GM12878 (cell line): ENCODE data around the gene PCED1B. TPM values are rescaled to one million over a fixed set of nuclear protein-coding genes. Genes with fewer than 3 reads are reported as not detected.

Experiments
- ATAC-seq: fragments of 200-7000 bp; cut with Tn5 transposase; 3 replicates; pipeline ENCODE4 v1.9.1; 2020; ENCODE audit warnings: mild to moderate bottlenecking, moderate library complexity
- BruUV-seq: library from RNA; stranded (reverse); fragments of 400-500 nt; replicated peaks from 2 replicates; lab custom pipeline; 2021; lab: Mats Ljungman, UMichigan
- CTCF ChIA-PET: fragments of 300-600 bp; sonication (Branson Sonifier 250); formaldehyde crosslinking; extraction: SDS; loops from one replicate; lab custom pipeline; 2021; ENCODE audit warnings: inconsistent platforms; lab: Yijun Ruan, JAX
- POLR2A ChIA-PET: fragments of 350-600 bp; formaldehyde crosslinking; extraction: SDS; loops from one replicate; lab custom pipeline; 2021; ENCODE audit warnings: inconsistent platforms; lab: Charles Lee
- RAD21 ChIA-PET: fragments of 300-600 bp; sonication (Branson Sonifier 250); formaldehyde crosslinking; loops from one replicate; lab custom pipeline; 2023; ENCODE audit warnings: antibody characterized with exemption; ENCODE audit not compliant: unreplicated experiment; lab: Charles Lee
- SMC1A ChIA-PET: fragments of 300-600 bp; sonication (Branson Sonifier 250); formaldehyde crosslinking; loops from one replicate; lab custom pipeline; 2023; ENCODE audit not compliant: unreplicated experiment, uncharacterized antibody; lab: Charles Lee
- DNase-seq: peaks from one replicate; pipeline ENCODE4 v3.0.0-alpha.2; 2011; ENCODE audit warnings: low read depth, low spot score
- FAIRE-seq: peaks from 3 replicates; lab custom pipeline; 2011; peaks lifted over from hg19 to GRCh38; lab: Jason Lieb, UNC
- H2AFZ ChIP-seq: 2 replicates; pipeline ENCODE4 v1.6.0; 2011; ENCODE audit warnings: low read depth, low read length, control low read depth; ENCODE audit not compliant: control insufficient read depth
- H3K27ac ChIP-seq: 2 replicates; pipeline ENCODE4 v1.5.1; 2011; ENCODE audit warnings: control low read depth; ENCODE audit not compliant: control insufficient read depth, insufficient read depth
- H3K27me3 ChIP-seq, 2 experiments: replicated peaks in 1 of 2; 2 replicates each; pipeline versions ENCODE4 v1.6.0 to v1.6.1; 2011; ENCODE audit warnings: low read length in 1 of 2; ENCODE audit not compliant: control insufficient read depth in 2 of 2, insufficient read depth in 2 of 2
- H3K36me3 ChIP-seq, 2 experiments: 2 replicates each; pipeline ENCODE4 v1.5.1; 2011; ENCODE audit warnings: low read length in 1 of 2; ENCODE audit not compliant: control insufficient read depth in 2 of 2, insufficient read depth in 2 of 2
- H3K4me1 ChIP-seq: 2 replicates; pipeline ENCODE4 v1.6.1; 2011; ENCODE audit warnings: mild to moderate bottlenecking, low read length, moderate library complexity, mixed read lengths; ENCODE audit not compliant: control insufficient read depth, insufficient read depth
- H3K4me2 ChIP-seq: 2 replicates; pipeline ENCODE4 v1.6.0; 2011; ENCODE audit warnings: control low read depth; ENCODE audit not compliant: control insufficient read depth, insufficient read depth
- H3K4me3 ChIP-seq: fragments of 200-600 bp; sonication (generic); 2 replicates; pipeline ENCODE4 v1.5.1; 2016
- H3K79me2 ChIP-seq: 2 replicates; pipeline ENCODE4 v1.6.0; 2011; ENCODE audit warnings: low read length; ENCODE audit not compliant: control insufficient read depth, insufficient read depth
- H3K9ac ChIP-seq: 2 replicates; pipeline ENCODE4 v1.8.0; 2011; ENCODE audit warnings: low read length, control low read depth, mixed read lengths; ENCODE audit not compliant: control insufficient read depth, insufficient read depth
- H3K9me3 ChIP-seq: replicated peaks from 3 replicates; pipeline ENCODE4 v1.5.1; 2011; ENCODE audit warnings: mild to moderate bottlenecking, low read length; ENCODE audit not compliant: control insufficient read depth, insufficient read depth
- H4K20me1 ChIP-seq: 2 replicates; pipeline ENCODE4 v1.6.0; 2011; ENCODE audit not compliant: control insufficient read depth, insufficient read depth
- MYB ChIP-seq: fragments of 150-350 bp; IDR thresholded peaks from 2 replicates; pipeline ENCODE4 v1.6.1; 2014; ENCODE audit warnings: mild to moderate bottlenecking, low read depth, low read length, borderline replicate concordance
- NR2C2 ChIP-seq: IDR thresholded peaks from 2 replicates; pipeline ENCODE4 v1.6.1; 2011; ENCODE audit warnings: borderline replicate concordance, low read depth; ENCODE audit not compliant: control insufficient read depth, insufficient read length
- WGBS: methylation state at CpG from one replicate; pipeline ENCODE4 v1.1.6; 2016; ENCODE audit warnings: low lambda C conversion rate; ENCODE audit not compliant: insufficient replicate concordance, insufficient coverage; ENCODE audit errors: missing lambda C conversion rate; 5-methylcytosine and 5-hydroxymethylcytosine counted together
- in situ Hi-C: fragments of 300-500 bp; cut with MboI; formaldehyde crosslinking; loops from 9 replicates; pipeline ENCODE4 v1.14.3; 2018; ENCODE audit warnings: mixed read lengths
- intact Hi-C: fragments of 100-400 bp; cut with micrococcal nuclease; formaldehyde crosslinking; loops from one replicate; pipeline ENCODE4 v1.14.2; 2022; ENCODE audit not compliant: unreplicated experiment
- polyA plus RNA-seq, 11 experiments: library from polyadenylated mRNA; depleted of rRNA in 4 of 11; unstranded in 6 of 11; stranded (reverse) in 5 of 11; fragments of >200 nt; fragmentation: Nextera tagmentation in 4 of 11; fragmentation: Illumina TruSeq in 1 of 11; extraction: Ambion mirVana in 4 of 11; extraction: Trizol in 1 of 11; gene quantifications; 1 replicate in 1 of 11; 2 replicates in 10 of 11; pipeline versions ENCODE4 v1.2.1 to v1.2.3, GENCODE V29; 2011 to 2016; ENCODE audit warnings: inconsistent platforms in 2 of 11, missing spikeins in 2 of 11, low read depth in 1 of 11
- total RNA-seq, 4 experiments: library from RNA; depleted of rRNA in 3 of 4; stranded (reverse); fragments of >200 nt in 3 of 4; fragmentation: Illumina TruSeq in 1 of 4; extraction: Trizol in 1 of 4; gene quantifications; 2 replicates each; pipeline versions ENCODE4 v1.2.1 to v1.2.3, GENCODE V29; 2013 to 2021
- TF ChIP-seq, protein P1 (sequence below): fragments of 450-650 bp; formaldehyde crosslinking; IDR thresholded peaks from 2 replicates; pipeline ENCODE4 v1.4.0; 2020; ENCODE audit warnings: mild to moderate bottlenecking, moderate library complexity
- TF ChIP-seq, protein P2 (sequence below): IDR thresholded peaks from 2 replicates; pipeline ENCODE4 v1.6.1; 2012; ENCODE audit warnings: mild to moderate bottlenecking, low read depth, low read length

Gene PCED1B
- total and polyA plus RNA-seq, 10 of the 15 experiments (the other 5 are each of a cell fraction or from before 2014, with no cell fraction given), result 0.80 to 8.8 (median 3.0) TPM

GRCh38 chr12:47085815-47086252, 6.4 kb downstream of the PCED1B start:
- Histone ChIP-seq H3K4me1 (peaks cover 1% of the 10 kb centered on the region), H3K9me3 (no peaks in the 10 kb centered on the region), H3K4me3 (no peak overlapping the region), H3K4me2 (no peak overlapping the region), H3K9ac (no peak overlapping the region), H3K27ac (no peak overlapping the region), H3K36me3 (no peaks in the 10 kb centered on the region), H3K79me2 (no peaks in the 10 kb centered on the region), H4K20me1 (no peaks in the 10 kb centered on the region; the same call in 1 of the 2 replicates), H3K27me3 (no peaks in the 10 kb centered on the region; a peak in 2 of 4 replicates), H2AFZ (no peak overlapping the region)
- in situ Hi-C loops (no loop called here), intact Hi-C loops (no loop called here)
- WGBS, result 0% methylated on average over 6 of the region's 6 CpGs
- BruUV-seq, result no TSS peak
- ChIA-PET SMC1A (interaction anchor here (0.8 kb wide), 1 partner anchor 13 kb away, joined by 4 read pairs; no protein-coding TSS in a partner anchor), CTCF (interaction anchor here (1.3 to 2.0 kb wide), 2 partner anchors 11 to 15 kb away, joined by 3 to 7 read pairs; no protein-coding TSS in a partner anchor), POLR2A (no interaction called here), RAD21 (no interaction called here)
- TF ChIP-seq NR2C2, result no peak
- TF ChIP-seq, protein P1, sequence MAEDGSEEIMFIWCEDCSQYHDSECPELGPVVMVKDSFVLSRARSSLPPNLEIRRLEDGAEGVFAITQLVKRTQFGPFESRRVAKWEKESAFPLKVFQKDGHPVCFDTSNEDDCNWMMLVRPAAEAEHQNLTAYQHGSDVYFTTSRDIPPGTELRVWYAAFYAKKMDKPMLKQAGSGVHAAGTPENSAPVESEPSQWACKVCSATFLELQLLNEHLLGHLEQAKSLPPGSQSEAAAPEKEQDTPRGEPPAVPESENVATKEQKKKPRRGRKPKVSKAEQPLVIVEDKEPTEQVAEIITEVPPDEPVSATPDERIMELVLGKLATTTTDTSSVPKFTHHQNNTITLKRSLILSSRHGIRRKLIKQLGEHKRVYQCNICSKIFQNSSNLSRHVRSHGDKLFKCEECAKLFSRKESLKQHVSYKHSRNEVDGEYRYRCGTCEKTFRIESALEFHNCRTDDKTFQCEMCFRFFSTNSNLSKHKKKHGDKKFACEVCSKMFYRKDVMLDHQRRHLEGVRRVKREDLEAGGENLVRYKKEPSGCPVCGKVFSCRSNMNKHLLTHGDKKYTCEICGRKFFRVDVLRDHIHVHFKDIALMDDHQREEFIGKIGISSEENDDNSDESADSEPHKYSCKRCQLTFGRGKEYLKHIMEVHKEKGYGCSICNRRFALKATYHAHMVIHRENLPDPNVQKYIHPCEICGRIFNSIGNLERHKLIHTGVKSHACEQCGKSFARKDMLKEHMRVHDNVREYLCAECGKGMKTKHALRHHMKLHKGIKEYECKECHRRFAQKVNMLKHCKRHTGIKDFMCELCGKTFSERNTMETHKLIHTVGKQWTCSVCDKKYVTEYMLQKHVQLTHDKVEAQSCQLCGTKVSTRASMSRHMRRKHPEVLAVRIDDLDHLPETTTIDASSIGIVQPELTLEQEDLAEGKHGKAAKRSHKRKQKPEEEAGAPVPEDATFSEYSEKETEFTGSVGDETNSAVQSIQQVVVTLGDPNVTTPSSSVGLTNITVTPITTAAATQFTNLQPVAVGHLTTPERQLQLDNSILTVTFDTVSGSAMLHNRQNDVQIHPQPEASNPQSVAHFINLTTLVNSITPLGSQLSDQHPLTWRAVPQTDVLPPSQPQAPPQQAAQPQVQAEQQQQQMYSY (CRISPR knock-in tag), result no peak
- TF ChIP-seq, protein P2, sequence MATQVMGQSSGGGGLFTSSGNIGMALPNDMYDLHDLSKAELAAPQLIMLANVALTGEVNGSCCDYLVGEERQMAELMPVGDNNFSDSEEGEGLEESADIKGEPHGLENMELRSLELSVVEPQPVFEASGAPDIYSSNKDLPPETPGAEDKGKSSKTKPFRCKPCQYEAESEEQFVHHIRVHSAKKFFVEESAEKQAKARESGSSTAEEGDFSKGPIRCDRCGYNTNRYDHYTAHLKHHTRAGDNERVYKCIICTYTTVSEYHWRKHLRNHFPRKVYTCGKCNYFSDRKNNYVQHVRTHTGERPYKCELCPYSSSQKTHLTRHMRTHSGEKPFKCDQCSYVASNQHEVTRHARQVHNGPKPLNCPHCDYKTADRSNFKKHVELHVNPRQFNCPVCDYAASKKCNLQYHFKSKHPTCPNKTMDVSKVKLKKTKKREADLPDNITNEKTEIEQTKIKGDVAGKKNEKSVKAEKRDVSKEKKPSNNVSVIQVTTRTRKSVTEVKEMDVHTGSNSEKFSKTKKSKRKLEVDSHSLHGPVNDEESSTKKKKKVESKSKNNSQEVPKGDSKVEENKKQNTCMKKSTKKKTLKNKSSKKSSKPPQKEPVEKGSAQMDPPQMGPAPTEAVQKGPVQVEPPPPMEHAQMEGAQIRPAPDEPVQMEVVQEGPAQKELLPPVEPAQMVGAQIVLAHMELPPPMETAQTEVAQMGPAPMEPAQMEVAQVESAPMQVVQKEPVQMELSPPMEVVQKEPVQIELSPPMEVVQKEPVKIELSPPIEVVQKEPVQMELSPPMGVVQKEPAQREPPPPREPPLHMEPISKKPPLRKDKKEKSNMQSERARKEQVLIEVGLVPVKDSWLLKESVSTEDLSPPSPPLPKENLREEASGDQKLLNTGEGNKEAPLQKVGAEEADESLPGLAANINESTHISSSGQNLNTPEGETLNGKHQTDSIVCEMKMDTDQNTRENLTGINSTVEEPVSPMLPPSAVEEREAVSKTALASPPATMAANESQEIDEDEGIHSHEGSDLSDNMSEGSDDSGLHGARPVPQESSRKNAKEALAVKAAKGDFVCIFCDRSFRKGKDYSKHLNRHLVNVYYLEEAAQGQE, result no peak
- no peak for TF ChIP-seq MYB
- peak; percentile 72 for ATAC-seq
- peak; percentile 7 for FAIRE-seq
- DNase-seq, result no peak
